Activated T-cell treated with anti-CD3 and anti-CD28 coated beads, Interleukin-2, amount 50 U/mL, for 24 hours (primary cell): Measurements from ENCODE around the gene HIPK2.

Experiments
- DNase-seq: peaks from one replicate; pipeline ENCODE4 v3.0.0-alpha.2; 2020
- H3K27ac Mint-ChIP-seq: 2 replicates; pipeline ENCODE4 v1.8.0; 2020; ENCODE audit warnings: mild to moderate bottlenecking, mixed read lengths
- H3K27me3 Mint-ChIP-seq: 2 replicates; pipeline ENCODE4 v1.8.0; 2020; ENCODE audit warnings: mixed read lengths
- H3K36me3 Mint-ChIP-seq: 2 replicates; pipeline ENCODE4 v1.8.0; 2020; ENCODE audit warnings: low read depth, mixed read lengths
- H3K4me1 Mint-ChIP-seq: 2 replicates; pipeline ENCODE4 v1.8.0; 2020; ENCODE audit warnings: low read depth, mixed read lengths
- H3K4me3 Mint-ChIP-seq: 2 replicates; pipeline ENCODE4 v1.8.0; 2020; ENCODE audit warnings: mild to moderate bottlenecking, moderate library complexity, mixed read lengths
- H3K9me3 Mint-ChIP-seq: 2 replicates; pipeline ENCODE4 v1.8.0; 2020; ENCODE audit warnings: mixed read lengths

The HIPK2 gene

GRCh38 chr7:139515266-139515665 is 262.5 kb downstream of the HIPK2 start:
- H3K9me3 Mint-ChIP-seq, result no peaks in the 10 kb centered on the region
- H3K4me1 Mint-ChIP-seq, result no peaks in the 10 kb centered on the region
- no peak overlapping the region for H3K4me3 Mint-ChIP-seq
- DNase-seq, result no peak
- H3K27me3 Mint-ChIP-seq, result no peaks in the 10 kb centered on the region
- no peaks in the 10 kb centered on the region for H3K36me3 Mint-ChIP-seq
- H3K27ac Mint-ChIP-seq, result no peak overlapping the region
